ENCODE data around the gene NMT1.

DNA sequence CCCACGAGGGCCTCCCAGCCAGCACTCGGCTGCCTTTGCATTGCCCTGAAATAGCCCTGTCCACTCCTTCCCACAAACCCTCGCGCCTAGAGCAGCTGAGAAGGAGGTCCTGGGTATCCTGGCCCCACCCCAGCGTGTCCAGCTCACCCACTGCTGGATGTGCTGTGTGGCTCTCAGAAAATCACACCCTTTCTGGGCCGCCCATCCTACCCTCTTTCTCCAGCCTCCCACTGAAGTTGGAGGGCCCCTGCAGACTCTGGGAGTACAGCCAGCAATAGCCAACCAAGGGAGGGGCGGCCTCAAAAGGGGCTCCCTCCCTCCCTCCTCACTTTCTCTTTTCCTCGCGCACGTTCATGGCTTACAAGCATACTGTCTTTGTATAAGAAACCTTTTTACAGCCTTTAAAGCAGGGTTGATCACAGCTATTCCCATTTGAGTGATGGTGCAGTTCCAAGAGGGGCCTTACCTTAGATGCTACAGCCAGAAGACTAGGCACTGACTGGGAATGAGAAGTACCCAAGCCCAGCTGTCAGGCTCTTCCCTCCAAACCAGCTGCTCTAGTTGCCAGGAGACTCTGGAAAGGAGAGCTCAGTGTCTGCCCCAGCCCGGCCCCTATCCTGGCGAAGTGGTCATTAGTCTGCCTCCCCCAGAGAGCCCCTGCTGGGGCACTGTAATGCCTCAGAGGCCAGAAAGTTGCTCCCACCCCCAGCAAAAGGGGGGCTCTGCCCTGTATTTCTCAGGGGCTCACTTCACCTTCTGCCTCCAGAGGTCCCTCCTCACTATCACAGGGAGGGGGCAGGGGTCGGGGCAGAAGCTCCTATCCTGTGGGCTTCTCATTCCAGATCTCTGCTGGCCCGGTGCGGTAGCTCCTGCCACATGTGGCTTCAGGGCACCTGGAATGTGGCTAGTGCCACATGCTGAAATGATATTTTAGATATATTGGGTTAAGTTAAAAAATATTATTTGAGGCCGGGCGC lies 47.8 kb upstream of the NMT1 start:
- TF ChIP-seq, protein P1, sequence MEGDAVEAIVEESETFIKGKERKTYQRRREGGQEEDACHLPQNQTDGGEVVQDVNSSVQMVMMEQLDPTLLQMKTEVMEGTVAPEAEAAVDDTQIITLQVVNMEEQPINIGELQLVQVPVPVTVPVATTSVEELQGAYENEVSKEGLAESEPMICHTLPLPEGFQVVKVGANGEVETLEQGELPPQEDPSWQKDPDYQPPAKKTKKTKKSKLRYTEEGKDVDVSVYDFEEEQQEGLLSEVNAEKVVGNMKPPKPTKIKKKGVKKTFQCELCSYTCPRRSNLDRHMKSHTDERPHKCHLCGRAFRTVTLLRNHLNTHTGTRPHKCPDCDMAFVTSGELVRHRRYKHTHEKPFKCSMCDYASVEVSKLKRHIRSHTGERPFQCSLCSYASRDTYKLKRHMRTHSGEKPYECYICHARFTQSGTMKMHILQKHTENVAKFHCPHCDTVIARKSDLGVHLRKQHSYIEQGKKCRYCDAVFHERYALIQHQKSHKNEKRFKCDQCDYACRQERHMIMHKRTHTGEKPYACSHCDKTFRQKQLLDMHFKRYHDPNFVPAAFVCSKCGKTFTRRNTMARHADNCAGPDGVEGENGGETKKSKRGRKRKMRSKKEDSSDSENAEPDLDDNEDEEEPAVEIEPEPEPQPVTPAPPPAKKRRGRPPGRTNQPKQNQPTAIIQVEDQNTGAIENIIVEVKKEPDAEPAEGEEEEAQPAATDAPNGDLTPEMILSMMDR (IDR thresholded peaks at IDR 0.05), result no peak
- TF ChIP-seq NFIC (IDR thresholded peaks at IDR 0.05; ENCODE audit: borderline replicate concordance), result no peak

All from SK-N-SH (cell line).